ENCODE measurements around the gene FIGNL1. TPM values are rescaled to one million over a fixed set of nuclear protein-coding genes. Genes with fewer than 3 reads are reported as not detected.
A peak's percentile ranks its signal among the peaks of the same experiment; 100 is the strongest.

Gene FIGNL1
- polyA plus RNA-seq, 3 donors, result 24.6 to 34.8 (median 32.6) TPM

DNA sequence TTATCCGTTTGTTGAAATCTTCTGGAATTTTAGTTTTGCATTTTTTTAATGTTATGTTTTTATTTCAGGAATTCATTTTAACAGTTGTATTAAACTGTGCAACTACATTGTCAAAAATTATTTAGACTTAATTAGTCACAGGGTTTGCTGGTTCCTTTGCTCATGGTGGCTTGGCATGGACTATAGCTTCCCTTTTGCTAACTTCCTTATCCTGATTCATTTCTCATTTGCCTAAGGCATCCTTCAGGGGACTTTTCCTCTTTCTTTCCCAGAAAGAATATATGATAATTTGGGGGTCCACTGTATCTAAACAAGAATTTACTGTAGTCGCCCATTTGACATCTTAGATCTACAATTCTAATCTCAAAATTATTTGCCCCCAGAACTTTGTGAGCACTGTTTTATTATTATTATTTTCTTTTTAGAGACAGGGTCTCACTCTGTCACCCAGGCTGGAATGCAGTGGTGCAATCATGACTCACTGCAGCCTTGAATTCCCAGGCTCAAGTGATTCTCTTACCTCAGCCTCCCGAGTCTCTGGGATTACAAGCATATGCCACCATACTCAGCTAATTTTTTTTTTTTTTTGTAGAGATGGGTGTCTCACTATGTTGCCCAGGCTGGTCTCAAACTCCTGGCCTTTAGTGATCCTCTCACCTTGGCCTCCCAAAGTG, 13.9 kb downstream of the FIGNL1 start:
- DNase-seq, result no peak

- DNase-seq, result no peak
Observed at GRCh38 chr7:50431722-50432305, 18.3 kb downstream of the FIGNL1 start.

- no peak for DNase-seq
Observed at GRCh38 chr7:50431316-50431715, 18.8 kb downstream of the FIGNL1 start.

GRCh38 chr7:50428911-50429310, 21.2 kb downstream of the FIGNL1 start:
- DNase-seq, result no peak

DNA sequence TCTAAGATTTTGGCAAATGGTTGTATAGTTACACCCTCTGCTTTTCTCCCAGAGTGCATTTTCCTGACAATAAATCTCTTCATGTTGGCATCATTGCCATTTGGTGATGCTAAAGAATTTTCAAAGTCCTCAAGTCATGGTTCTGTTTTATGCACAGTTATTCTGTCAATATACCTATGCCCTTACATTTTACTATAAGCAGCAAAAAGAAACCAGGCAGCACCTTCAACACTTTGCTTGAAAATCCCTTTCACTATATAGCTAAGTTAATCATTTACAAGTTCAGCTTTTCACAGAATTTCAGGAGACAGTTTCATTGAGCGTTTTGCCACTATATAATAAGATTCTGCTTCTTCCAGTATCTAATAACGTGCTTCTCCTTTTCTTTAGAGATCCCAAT, 22.6 kb downstream of the FIGNL1 start:
- no peak for DNase-seq

DNA sequence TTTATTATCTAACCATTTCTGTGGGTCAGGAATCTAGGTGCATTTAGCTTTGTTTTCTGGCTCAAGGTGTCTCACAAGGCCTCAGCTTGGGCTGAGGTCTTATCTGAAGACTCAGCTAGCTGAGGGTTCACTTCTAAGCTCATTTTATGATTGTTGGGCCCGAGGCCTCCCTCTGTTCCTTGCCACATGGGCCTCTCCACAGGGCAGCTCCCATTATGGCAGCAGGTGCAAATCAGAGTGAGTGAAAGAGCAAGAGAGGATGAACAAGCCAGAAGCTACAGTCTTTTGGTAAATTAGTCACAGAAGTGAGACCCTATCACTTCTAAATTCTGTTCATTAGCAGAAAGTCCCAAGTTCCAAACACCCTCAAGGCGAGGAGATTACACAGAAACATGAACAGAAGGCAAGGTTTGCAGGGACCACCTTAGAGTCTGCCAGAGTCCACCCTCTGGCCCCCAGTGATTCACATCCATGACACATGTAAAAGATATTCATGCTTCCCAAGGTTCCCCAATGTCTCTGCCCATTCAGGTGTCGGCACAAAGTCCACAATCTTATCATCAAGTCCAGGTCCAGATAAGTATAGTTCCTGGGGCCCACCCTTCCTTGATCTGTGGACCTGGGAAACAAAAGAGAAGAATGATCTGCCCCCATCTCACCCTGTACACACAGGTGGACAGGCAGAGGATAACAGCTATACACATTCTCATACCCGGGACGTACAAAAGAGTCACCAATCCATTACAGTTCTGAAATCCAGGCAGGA, 23.7 kb downstream of the FIGNL1 start:
- no peak for DNase-seq

GRCh38 chr7:50425318-50425717, 24.8 kb downstream of the FIGNL1 start:
- no peak for DNase-seq

GRCh38 chr7:50423860-50424259, 26.3 kb downstream of the FIGNL1 start:
- no peak for DNase-seq

DNA sequence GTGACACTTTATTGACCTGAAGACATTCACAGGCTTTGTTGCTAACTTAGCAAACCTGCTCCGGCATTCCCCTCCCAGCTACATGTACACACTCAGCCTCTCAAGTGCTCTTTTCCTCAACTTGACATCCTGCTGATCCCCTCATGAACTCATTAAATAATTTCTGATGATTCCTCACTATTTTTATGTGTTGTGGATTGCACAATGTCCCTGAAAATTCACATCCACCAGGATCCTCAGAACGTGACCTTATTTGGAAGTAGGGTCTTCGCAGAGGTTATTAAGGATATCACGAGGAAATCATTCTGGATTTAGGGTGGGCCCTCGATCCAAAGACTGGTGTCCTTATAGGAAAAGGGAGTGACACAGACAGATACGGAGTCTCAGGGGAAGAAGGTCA, 27.3 kb downstream of the FIGNL1 start:
- DNase-seq, result no peak

GRCh38 chr7:50421043-50421442, 29.1 kb downstream of the FIGNL1 start:
- DNase-seq, result no peak

DNA sequence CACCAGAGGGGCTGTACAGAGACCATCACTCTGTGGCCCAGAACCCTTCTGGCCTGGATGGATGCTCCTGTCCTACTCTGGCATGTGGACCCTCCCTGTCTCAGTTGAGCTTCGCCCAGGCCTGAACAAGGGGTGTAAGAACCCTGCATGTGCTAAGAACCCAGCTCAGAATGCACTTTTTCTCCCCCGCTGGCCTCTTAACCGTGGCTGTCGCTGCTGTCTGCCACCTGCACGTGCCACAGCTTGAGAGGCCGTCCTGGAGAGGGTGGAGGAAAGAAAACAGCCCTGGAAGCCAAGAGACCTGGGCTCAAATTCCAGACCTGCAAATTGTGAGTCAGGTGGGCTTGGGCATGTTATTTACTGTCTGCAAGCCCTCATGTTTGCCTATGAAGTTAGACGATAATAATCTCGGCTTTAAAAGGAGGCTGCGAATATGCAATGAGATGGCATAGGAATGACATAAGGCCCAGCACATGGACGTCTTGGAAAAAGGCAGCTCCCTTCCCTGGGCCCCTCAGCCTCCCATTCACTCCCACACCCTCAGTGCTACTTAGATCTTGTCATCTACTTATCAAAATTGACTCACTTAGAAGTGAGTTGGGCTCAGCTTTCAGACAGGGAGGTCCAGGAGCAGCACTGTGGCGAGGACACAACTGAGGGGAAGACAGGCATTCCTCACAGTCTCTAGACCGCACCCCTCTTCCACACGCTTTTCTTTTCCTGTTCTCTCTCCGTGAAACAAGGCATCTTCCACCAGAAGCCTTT, 31.4 kb downstream of the FIGNL1 start:
- no peak for DNase-seq

GRCh38 chr7:50418086-50418515, 32.0 kb downstream of the FIGNL1 start:
- peak; percentile 64 for DNase-seq

DNA sequence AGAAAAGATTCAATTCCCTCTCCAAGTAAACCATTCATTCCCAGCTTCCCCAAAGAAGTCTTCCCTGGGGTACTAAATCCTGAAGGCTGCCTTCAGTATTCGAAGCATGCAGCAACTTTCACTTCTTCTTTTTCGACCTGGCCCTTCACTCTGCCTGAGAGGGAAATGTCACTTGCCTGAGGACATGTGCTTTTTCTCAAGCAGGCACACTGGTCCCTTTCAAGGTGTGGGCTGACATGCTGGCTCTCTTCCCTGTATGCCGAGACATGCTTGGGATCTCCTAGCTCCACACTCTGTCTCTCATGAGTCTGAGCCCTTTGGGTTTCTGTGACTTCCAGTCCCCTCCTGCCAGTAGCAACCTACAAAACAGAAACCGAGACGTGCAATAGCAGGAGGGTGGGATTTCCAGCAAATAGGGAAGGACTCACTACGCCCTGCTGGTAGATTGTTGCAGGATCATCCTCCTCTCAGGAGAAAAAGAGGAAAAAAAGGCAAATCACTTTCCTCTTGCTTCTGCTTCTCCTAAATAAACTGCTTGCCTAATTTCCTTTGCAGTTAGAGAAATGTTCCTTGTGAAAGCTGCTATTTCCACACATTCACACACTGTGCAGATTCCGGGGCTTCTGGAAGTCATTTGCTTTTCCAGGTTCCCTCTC, 33.5 kb downstream of the FIGNL1 start:
- no peak for DNase-seq

GRCh38 chr7:50415844-50416364, 34.2 kb downstream of the FIGNL1 start:
- no peak for DNase-seq

DNA sequence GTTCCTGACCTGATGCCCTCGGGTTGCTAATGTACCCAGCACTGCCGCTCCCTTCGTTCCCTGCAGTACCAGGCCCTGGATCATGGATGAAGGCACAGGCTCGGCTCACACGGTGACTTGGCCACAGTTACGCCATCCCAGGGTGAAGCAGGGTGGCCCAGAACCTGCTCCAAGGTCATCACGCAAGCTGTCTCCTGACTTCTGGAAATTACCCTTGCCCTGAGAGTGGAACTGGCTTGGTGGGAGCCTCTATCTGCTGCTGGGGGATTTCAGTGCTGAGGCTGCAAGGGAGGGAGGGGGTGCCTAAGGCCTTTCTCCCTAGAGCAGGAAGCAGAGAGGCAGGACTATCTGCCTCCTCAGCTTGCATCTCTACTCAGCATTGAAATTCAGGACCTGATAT, 36.6 kb downstream of the FIGNL1 start:
- no peak for DNase-seq

DNA sequence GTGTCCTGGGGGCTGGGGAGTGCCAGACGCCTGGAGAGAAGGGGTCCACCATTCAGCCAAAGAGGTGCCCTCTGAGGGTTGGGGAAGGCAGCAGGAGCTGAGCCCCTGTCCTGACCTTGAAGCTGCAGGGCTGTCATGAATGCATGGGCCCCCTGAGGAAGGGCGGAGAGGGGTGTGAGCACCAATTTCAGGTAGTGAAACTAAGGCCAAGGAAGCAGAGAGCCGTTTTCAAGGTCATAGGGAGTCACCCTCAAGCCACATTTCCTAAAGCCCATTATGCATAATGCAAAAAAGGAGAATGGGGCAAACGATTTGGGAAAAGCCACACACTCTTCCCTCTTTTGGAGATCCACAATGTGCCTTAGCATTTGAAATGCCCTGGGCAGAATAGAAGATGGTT, 37.2 kb downstream of the FIGNL1 start:
- no peak for DNase-seq

DNA sequence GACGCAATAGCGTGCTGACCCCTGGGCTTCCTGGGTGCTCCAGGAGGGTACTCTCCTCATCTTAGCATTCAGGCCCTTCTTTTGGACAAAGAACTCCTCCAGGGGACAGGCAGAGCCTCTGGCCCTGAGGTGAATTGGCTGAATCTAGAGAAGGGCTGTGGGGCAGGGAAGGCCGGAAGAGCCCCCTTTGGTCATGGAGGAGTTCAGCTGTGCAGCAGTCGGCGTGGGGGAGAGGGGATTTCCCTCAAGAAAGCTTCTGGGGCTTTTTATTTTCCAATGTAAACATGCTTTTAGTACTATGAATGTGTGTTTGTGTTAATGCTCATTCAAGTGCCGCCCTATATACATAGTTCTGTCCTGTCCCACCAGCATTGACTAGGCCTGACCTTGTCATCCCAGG, 38.8 kb downstream of the FIGNL1 start:
- no peak for DNase-seq

GRCh38 chr7:50409856-50410745, 40.0 kb downstream of the FIGNL1 start:
- DNase-seq, result no peak

- no peak for DNase-seq
Observed at GRCh38 chr7:50406935-50407334, 43.2 kb downstream of the FIGNL1 start.

GRCh38 chr7:50405221-50405620, 44.9 kb downstream of the FIGNL1 start:
- DNase-seq, result no peak

GRCh38 chr7:50404392-50404791, 45.8 kb downstream of the FIGNL1 start:
- no peak for DNase-seq

All from renal pelvis (tissue), 4 donors.